Choroid plexus epithelial cell (primary cell): Measurements from ENCODE around the gene CSTPP1.

Experiments
- DNase-seq: peaks from one replicate; pipeline ENCODE4 v3.0.0-alpha.2; 2010; ENCODE audit warnings: low read depth
- H3K4me3 ChIP-seq: 2 replicates; pipeline ENCODE4 v1.5.1; 2011; ENCODE audit warnings: low read depth, mild to moderate bottlenecking, control low read depth, low read length, moderate library complexity
- CTCF ChIP-seq: conservative IDR thresholded peaks from 2 replicates; pipeline ENCODE4 v1.5.1; 2011; ENCODE audit warnings: low read depth, mild to moderate bottlenecking, control low read depth, inconsistent platforms, low read length, moderate library complexity

CSTPP1 gene

GRCh38 chr11:47171856-47172255 is 235.3 kb downstream of the CSTPP1 start:
- no peak for DNase-seq
- no peak overlapping the region for H3K4me3 ChIP-seq
- no peak for TF ChIP-seq CTCF

GRCh38 chr11:47172740-47173336 is 236.3 kb downstream of the CSTPP1 start:
- H3K4me3 ChIP-seq = no peak overlapping the region
- TF ChIP-seq CTCF = no peak
- DNase-seq = no peak

- TF ChIP-seq CTCF = no peak
- H3K4me3 ChIP-seq = peak overlapping the region; percentile 97
- peak; percentile 10 for DNase-seq
Observed at GRCh38 chr11:47175746-47176327, 239.3 kb downstream of the CSTPP1 start.

- DNase-seq = peak; percentile 98
Observed at GRCh38 chr11:47176328-47177228, 240.0 kb downstream of the CSTPP1 start, which contains the start of gene ARFGAP2. Gene ARFGAP2 (minus strand): TSS chr11:47176879. CDS start chr11:47176853, 26 bp downstream.

GRCh38 chr11:47177229-47177845 is 240.8 kb downstream of the CSTPP1 start:
- DNase-seq = peak; percentile 80
- peak overlapping the region; percentile 65 for H3K4me3 ChIP-seq
- TF ChIP-seq CTCF = peak; percentile 74

More at GRCh38 chr11:47176328-47177228, 240.0 kb downstream of the CSTPP1 start, which contains the start of gene ARFGAP2:
- TF ChIP-seq CTCF = no peak
- peak within 1 kb of the TSS; percentile 97 for H3K4me3 ChIP-seq

- no peak for TF ChIP-seq CTCF
- H3K4me3 ChIP-seq = no peak overlapping the region
- no peak for DNase-seq
Observed at GRCh38 chr11:47177846-47178245, 241.3 kb downstream of the CSTPP1 start.
